PC-3 (cell line): ENCODE data around the gene S100P. TPM values are rescaled to one million over a fixed set of nuclear protein-coding genes. Genes with fewer than 3 reads are reported as not detected.

Source experiments
- ATAC-seq: fragments of 200-7000 bp; cut with Tn5 transposase; 2 replicates; pipeline ENCODE4 v1.9.1; 2020; ENCODE audit warnings: mild to moderate bottlenecking, moderate library complexity
- BruUV-seq: library from RNA; stranded (reverse); fragments of 400-500 nt; replicated peaks from 2 replicates; lab custom pipeline; 2021; lab: Mats Ljungman, UMichigan
- CTCF ChIA-PET: fragments of 300-600 bp; sonication (Branson Sonifier 250); formaldehyde crosslinking; loops from one replicate; lab custom pipeline; 2022; ENCODE audit warnings: antibody characterized with exemption; lab: Charles Lee
- POLR2A ChIA-PET: fragments of 300-600 bp; sonication (Branson Sonifier 250); formaldehyde crosslinking; loops from one replicate; lab custom pipeline; 2022; ENCODE audit warnings: antibody characterized with exemption; ENCODE audit not compliant: unreplicated experiment; lab: Charles Lee
- DNase-seq: peaks from one replicate; pipeline ENCODE4 v3.0.0-alpha.2; 2015
- H2AFZ ChIP-seq: fragments of 300-600 bp; sonication (generic); 2 replicates; pipeline ENCODE4 v1.6.0; 2016; ENCODE audit warnings: antibody characterized with exemption, low read length
- H3F3A ChIP-seq: fragments of 300-600 bp; sonication (generic); one replicate; pipeline ENCODE4 v1.6.0; 2017; ENCODE audit warnings: antibody characterized with exemption, low read length, control low read depth, mild to moderate bottlenecking; ENCODE audit not compliant: unreplicated experiment
- H3K27ac ChIP-seq: fragments of 300-600 bp; sonication (generic); 2 replicates; pipeline ENCODE4 v1.5.1; 2016; ENCODE audit warnings: mild to moderate bottlenecking, low read length
- H3K27me3 ChIP-seq: fragments of 300-600 bp; sonication (generic); 2 replicates; pipeline ENCODE4 v1.6.1; 2016; ENCODE audit warnings: low read length, mixed read lengths
- H3K36me3 ChIP-seq: fragments of 300-600 bp; sonication (generic); 2 replicates; pipeline ENCODE4 v1.6.1; 2016; ENCODE audit warnings: low read depth, mixed run types, low read length, mixed read lengths
- H3K4me1 ChIP-seq: fragments of 300-600 bp; sonication (generic); 2 replicates; pipeline ENCODE4 v1.5.1; 2016; ENCODE audit warnings: low read length; ENCODE audit not compliant: insufficient read depth
- H3K4me2 ChIP-seq: fragments of 300-600 bp; sonication (generic); 2 replicates; pipeline ENCODE4 v1.6.0; 2016; ENCODE audit warnings: low read length
- H3K4me3 ChIP-seq: fragments of 300-600 bp; sonication (generic); 2 replicates; pipeline ENCODE4 v1.5.1; 2016; ENCODE audit warnings: mild to moderate bottlenecking, low read length, mixed read lengths
- H3K79me2 ChIP-seq: fragments of 300-600 bp; sonication (generic); 2 replicates; pipeline ENCODE4 v1.6.1; 2017; ENCODE audit warnings: low read length, mixed read lengths
- H3K9ac ChIP-seq: fragments of 300-600 bp; sonication (generic); 2 replicates; pipeline ENCODE4 v1.6.0; 2016; ENCODE audit warnings: mild to moderate bottlenecking, low read length
- H3K9me2 ChIP-seq: fragments of 300-600 bp; sonication (generic); replicated peaks from 2 replicates; pipeline ENCODE4 v1.6.1; 2016; ENCODE audit warnings: mixed run types, low read length, mixed read lengths
- H3K9me3 ChIP-seq: fragments of 300-600 bp; sonication (generic); 2 replicates; pipeline ENCODE4 v1.6.1; 2016; ENCODE audit warnings: low read length, mixed read lengths
- H4K20me1 ChIP-seq: fragments of 300-600 bp; sonication (generic); 2 replicates; pipeline ENCODE4 v1.6.1; 2016; ENCODE audit warnings: low read length, mixed read lengths
- EZH2 ChIP-seq: fragments of 300-600 bp; sonication (generic); IDR thresholded peaks from one replicate; pipeline ENCODE4 v1.6.1; 2017; ENCODE audit warnings: antibody characterized with exemption, mild to moderate bottlenecking, low read length; ENCODE audit not compliant: unreplicated experiment
- EZH2phosphoT487 ChIP-seq: fragments of 300-600 bp; sonication (generic); IDR thresholded peaks from 2 replicates; pipeline ENCODE4 v1.6.1; 2018; ENCODE audit warnings: mild to moderate bottlenecking, antibody characterized with exemption, low read length, borderline replicate concordance
- intact Hi-C: fragments of 100-400 bp; cut with micrococcal nuclease; formaldehyde crosslinking; loops from 2 replicates; pipeline ENCODE4 v1.9.0; 2023
- total RNA-seq: library from RNA; depleted of rRNA; stranded (reverse); fragments of >200 nt; gene quantifications from 2 replicates; pipeline ENCODE4 v1.2.3, GENCODE V29; 2014
- TF ChIP-seq, protein P1 (sequence below): fragments of 300-600 bp; sonication (generic); conservative IDR thresholded peaks from 2 replicates; pipeline ENCODE4 v1.5.1; 2017; ENCODE audit warnings: antibody characterized with exemption, low read depth, mild to moderate bottlenecking, low read length

The S100P gene
- total RNA-seq, 1 experiment from 2014 or later, result 59.8 TPM

GRCh38 chr4:6732441-6733357 lies 39.0 kb downstream of the S100P start:
- Histone ChIP-seq H3K4me2 (peak overlapping the region; percentile 33), H3F3A (no peaks in the 10 kb centered on the region), H3K36me3 (no peaks in the 10 kb centered on the region), H3K27me3 (no peaks in the 10 kb centered on the region), H3K27ac (peak overlapping the region; percentile 88), H3K9me3 (no peaks in the 10 kb centered on the region), H3K9ac (peak overlapping the region; percentile 82), H3K4me1 (peaks cover 10% of the 10 kb centered on the region), H3K79me2 (no peaks in the 10 kb centered on the region), H4K20me1 (no peaks in the 10 kb centered on the region), H2AFZ (peak overlapping the region; percentile 63), H3K4me3 (no peak overlapping the region), H3K9me2 (no peaks in the 10 kb centered on the region)
- no peak for TF ChIP-seq EZH2phosphoT487
- TF ChIP-seq, protein P1, sequence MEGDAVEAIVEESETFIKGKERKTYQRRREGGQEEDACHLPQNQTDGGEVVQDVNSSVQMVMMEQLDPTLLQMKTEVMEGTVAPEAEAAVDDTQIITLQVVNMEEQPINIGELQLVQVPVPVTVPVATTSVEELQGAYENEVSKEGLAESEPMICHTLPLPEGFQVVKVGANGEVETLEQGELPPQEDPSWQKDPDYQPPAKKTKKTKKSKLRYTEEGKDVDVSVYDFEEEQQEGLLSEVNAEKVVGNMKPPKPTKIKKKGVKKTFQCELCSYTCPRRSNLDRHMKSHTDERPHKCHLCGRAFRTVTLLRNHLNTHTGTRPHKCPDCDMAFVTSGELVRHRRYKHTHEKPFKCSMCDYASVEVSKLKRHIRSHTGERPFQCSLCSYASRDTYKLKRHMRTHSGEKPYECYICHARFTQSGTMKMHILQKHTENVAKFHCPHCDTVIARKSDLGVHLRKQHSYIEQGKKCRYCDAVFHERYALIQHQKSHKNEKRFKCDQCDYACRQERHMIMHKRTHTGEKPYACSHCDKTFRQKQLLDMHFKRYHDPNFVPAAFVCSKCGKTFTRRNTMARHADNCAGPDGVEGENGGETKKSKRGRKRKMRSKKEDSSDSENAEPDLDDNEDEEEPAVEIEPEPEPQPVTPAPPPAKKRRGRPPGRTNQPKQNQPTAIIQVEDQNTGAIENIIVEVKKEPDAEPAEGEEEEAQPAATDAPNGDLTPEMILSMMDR, result no peak
- TF ChIP-seq EZH2, result no peak
- BruUV-seq, result TSS peak; percentile 46
- ATAC-seq, result peak; percentile 95
- ChIA-PET POLR2A (no interaction called here), CTCF (no interaction called here)
- peak; percentile 74 for DNase-seq
- intact Hi-C loops, result no loop called here

GRCh38 chr4:6733358-6734164 lies 39.9 kb downstream of the S100P start:
- Histone ChIP-seq H2AFZ (no peak overlapping the region), H3K4me1 (peaks cover 10% of the 10 kb centered on the region), H3K79me2 (no peaks in the 10 kb centered on the region), H3K9me2 (no peaks in the 10 kb centered on the region), H3K9me3 (no peaks in the 10 kb centered on the region), H3K4me2 (no peak overlapping the region), H3K27ac (no peak overlapping the region; the same call in 1 of the 2 replicates), H3K4me3 (no peak overlapping the region), H3K36me3 (no peaks in the 10 kb centered on the region), H3K9ac (peak overlapping the region; percentile 82; the same call in 1 of the 2 replicates), H4K20me1 (no peaks in the 10 kb centered on the region), H3F3A (no peaks in the 10 kb centered on the region), H3K27me3 (no peaks in the 10 kb centered on the region)
- POLR2A ChIA-PET, result no interaction called here
- TF ChIP-seq EZH2, result no peak
- TF ChIP-seq EZH2phosphoT487, result no peak
- TF ChIP-seq, protein P1, result no peak
- intact Hi-C loops, result no loop called here
- ATAC-seq (no peak), DNase-seq (no peak)
- BruUV-seq, result no TSS peak
- CTCF ChIA-PET, result no interaction called here
